ENCODE results near the gene KCNK17.

- no peak for TF ChIP-seq RAD21 (IDR thresholded peaks at IDR 0.05; ENCODE audit: low read depth)
- TF ChIP-seq EZH2 (IDR thresholded peaks at IDR 0.05) = no peak
- TF ChIP-seq CTCF (IDR thresholded peaks at IDR 0.05 in 2 of 3, conservative IDR thresholded peaks at IDR 0.05 in 1 of 3; ENCODE audit: borderline replicate concordance in 1 of 3, insufficient read depth in 1 of 3, low read depth in 2 of 3, low read length in 2 of 3) = no peak
- no peak for TF ChIP-seq POLR2A (IDR thresholded peaks at IDR 0.05; ENCODE audit: borderline replicate concordance, extremely low read depth, insufficient read depth, insufficient read length)
- TF ChIP-seq ZFX (IDR thresholded peaks at IDR 0.05) = no peak
Observed at GRCh38 chr6:39304951-39305350, 9.3 kb downstream of the KCNK17 start.
